Stimulated activated CD4-positive, alpha-beta T cell treated with anti-CD3 and anti-CD28 coated beads, Interleukin-1b, Interleukin-23, amount 100 ng/mL, for 4 hours (primary cell): Measurements from ENCODE around the gene AGTPBP1.

ENCODE experiments used
- DNase-seq, 2 donors: peaks; one replicate each; pipeline ENCODE4 v3.0.0-alpha.2; 2020; ENCODE audit warnings: low read depth in 2 of 2

Gene AGTPBP1

DNA sequence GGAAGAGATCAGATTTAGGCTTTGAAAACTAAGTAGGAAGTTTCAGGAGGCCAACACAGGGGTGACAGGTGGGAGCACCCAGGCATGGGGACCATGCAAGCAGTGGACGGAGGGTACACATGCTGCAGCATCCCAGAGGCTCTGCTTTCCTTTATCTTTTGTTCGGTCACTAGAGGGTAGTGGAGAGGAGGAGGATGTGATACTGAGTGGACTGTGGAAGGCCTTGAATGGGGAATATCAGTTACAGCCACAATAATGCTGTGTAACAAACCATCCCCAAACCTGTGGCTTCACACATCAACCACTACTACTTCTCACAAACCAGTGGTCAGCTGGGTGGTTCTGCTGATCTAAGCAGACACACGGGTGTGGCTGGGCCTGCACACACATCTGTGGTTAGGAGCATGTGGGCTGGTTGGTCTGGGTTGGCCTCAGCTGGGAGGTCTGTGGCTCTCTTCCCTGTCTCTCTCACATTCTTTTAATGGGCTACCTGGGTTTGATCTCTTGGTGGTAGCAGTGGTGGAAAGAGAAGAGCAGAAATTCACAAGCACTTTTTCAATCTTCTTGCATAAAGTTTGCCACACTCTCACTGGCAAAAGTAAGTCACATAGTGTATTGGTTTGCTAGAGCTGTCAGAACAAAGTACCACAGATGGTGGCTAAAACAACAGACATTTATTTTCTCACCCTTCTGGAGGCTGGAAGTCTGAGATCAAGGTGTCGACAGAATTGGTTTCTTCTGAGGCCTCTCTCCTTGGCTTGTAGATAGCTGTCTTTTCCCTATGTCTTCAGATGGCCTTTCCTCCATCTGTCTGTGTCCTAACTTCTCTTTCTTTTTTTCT is 238.7 kb downstream of the AGTPBP1 start:
- no peak for DNase-seq

DNA sequence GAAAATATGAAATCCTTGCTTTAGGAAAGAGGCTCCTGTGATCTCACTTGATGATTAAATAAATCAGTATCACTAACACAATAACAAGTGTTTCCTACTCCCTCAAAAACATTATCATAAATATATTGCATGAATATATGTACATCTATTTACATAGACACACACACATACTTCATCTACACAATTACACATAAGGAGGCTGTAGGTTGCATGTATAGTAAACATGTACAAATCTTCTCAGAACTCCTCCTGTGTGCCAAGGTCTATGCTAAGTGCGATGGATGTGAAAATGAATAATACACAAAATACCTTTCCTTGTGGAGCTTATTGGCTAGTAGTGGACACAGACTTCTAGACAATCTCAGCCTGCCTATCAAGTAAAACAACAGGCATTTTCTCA is 239.9 kb downstream of the AGTPBP1 start:
- DNase-seq = no peak

GRCh38 chr9:85501456-85501855 is 240.3 kb downstream of the AGTPBP1 start:
- no peak for DNase-seq
